NCI-H1436 (cell line): ENCODE measurements around the gene AKAP13.

Source experiments
- DNase-seq: peaks from one replicate; lab custom pipeline; 2025; lab: John Stamatoyannopoulos, UW

The AKAP13 gene

GRCh38 chr15:85389306-85389650 is 8.9 kb downstream of the AKAP13 start:
- DNase-seq = no peak

- no peak for DNase-seq
These were observed 9.4 kb downstream of the AKAP13 start for GRCh38 chr15:85389772-85390171.

- no peak for DNase-seq
These were observed 12.8 kb downstream of the AKAP13 start for GRCh38 chr15:85393210-85393609.

- no peak for DNase-seq
These were observed 14.3 kb downstream of the AKAP13 start for GRCh38 chr15:85394554-85395333.

- no peak for DNase-seq
These were observed 16.2 kb downstream of the AKAP13 start for GRCh38 chr15:85396554-85396953.

GRCh38 chr15:85397151-85397550 is 16.7 kb downstream of the AKAP13 start:
- no peak for DNase-seq

- no peak for DNase-seq
These were observed 17.5 kb downstream of the AKAP13 start for GRCh38 chr15:85397926-85398325.

GRCh38 chr15:85398822-85399221 is 18.4 kb downstream of the AKAP13 start:
- DNase-seq = no peak

GRCh38 chr15:85399627-85400026 is 19.2 kb downstream of the AKAP13 start:
- no peak for DNase-seq

- DNase-seq = no peak
These were observed 20.2 kb downstream of the AKAP13 start for GRCh38 chr15:85400606-85401005.

- DNase-seq = no peak
These were observed 20.8 kb downstream of the AKAP13 start for GRCh38 chr15:85401108-85401774.

- no peak for DNase-seq
These were observed 21.9 kb downstream of the AKAP13 start for GRCh38 chr15:85402195-85402881.

- no peak for DNase-seq
These were observed 23.3 kb downstream of the AKAP13 start for GRCh38 chr15:85403745-85404144.

GRCh38 chr15:85404176-85404917 is 23.9 kb downstream of the AKAP13 start:
- no peak for DNase-seq

- no peak for DNase-seq
These were observed 24.8 kb downstream of the AKAP13 start for GRCh38 chr15:85404918-85405866.

GRCh38 chr15:85406916-85407315 is 26.5 kb downstream of the AKAP13 start:
- DNase-seq = no peak

GRCh38 chr15:85407421-85408269 is 27.2 kb downstream of the AKAP13 start:
- no peak for DNase-seq

- no peak for DNase-seq
These were observed 27.9 kb downstream of the AKAP13 start for GRCh38 chr15:85408270-85408746.

GRCh38 chr15:85412066-85412465 is 31.7 kb downstream of the AKAP13 start:
- no peak for DNase-seq
